Measurements from ENCODE around the gene RASD1. TPM values are rescaled to one million over a fixed set of nuclear protein-coding genes. Genes with fewer than 3 reads are reported as not detected.

Gene RASD1
- total RNA-seq, 1 experiment from 2014 or later, result 59.0 TPM

GRCh38 chr17:17446666-17447155 is 49.5 kb downstream of the RASD1 start:
- H3F3A ChIP-seq (ENCODE audit: low read length, unreplicated experiment), result peaks cover 6% of the 10 kb centered on the region
- no peak overlapping the region for H3K4me3 ChIP-seq (ENCODE audit: low read length)
- TF ChIP-seq CTCF (conservative IDR thresholded peaks at IDR 0.05; ENCODE audit: low read depth, low read length) (no peak), EZH2phosphoT487 (IDR thresholded peaks at IDR 0.05; ENCODE audit: borderline replicate concordance, low read length) (no peak), EZH2 (IDR thresholded peaks at IDR 0.05; ENCODE audit: low read length, unreplicated experiment) (no peak)
- TSS peak; percentile 67 for BruUV-seq (replicated peaks)
- H3K9me2 ChIP-seq (replicated peaks; ENCODE audit: low read length), result no peaks in the 10 kb centered on the region
- H3K4me1 ChIP-seq (ENCODE audit: insufficient read depth, low read length), result peaks cover 41% of the 10 kb centered on the region
- H3K9me3 ChIP-seq (ENCODE audit: low read length), result no peaks in the 10 kb centered on the region
- ATAC-seq, result peak; percentile 40
- DNase-seq, result no peak
- H3K36me3 ChIP-seq (ENCODE audit: low read depth, low read length), result no peaks in the 10 kb centered on the region
- no peak overlapping the region for H2AFZ ChIP-seq (ENCODE audit: low read length)
- H4K20me1 ChIP-seq (ENCODE audit: low read length), result no peaks in the 10 kb centered on the region
- peak overlapping the region; percentile 88 for H3K27ac ChIP-seq (ENCODE audit: low read length)
- peak overlapping the region; percentile 50 for H3K4me2 ChIP-seq (ENCODE audit: low read length)
- H3K9ac ChIP-seq (ENCODE audit: low read length), result peak overlapping the region; percentile 76
- no peaks in the 10 kb centered on the region for H3K27me3 ChIP-seq (ENCODE audit: low read length)
- ChIA-PET POLR2A (ENCODE audit: unreplicated experiment) (interaction anchor here (0.5 kb wide), 1 partner anchor 14 kb away, joined by 3 read pairs; no protein-coding TSS in a partner anchor), CTCF (interaction anchor here (1.0 kb wide), 1 partner anchor 167 kb away, joined by 3 read pairs; no protein-coding TSS in a partner anchor)
- no peaks in the 10 kb centered on the region for H3K79me2 ChIP-seq (ENCODE audit: low read length)
- intact Hi-C loops (cut with micrococcal nuclease), result loop anchor here (1.0 kb wide), 1 partner anchor 30 kb away; no protein-coding TSS in a partner anchor

- Histone ChIP-seq H3K79me2 (ENCODE audit: low read length) (no peaks in the 10 kb centered on the region), H3K4me2 (ENCODE audit: low read length) (peak overlapping the region; percentile 63), H3K4me3 (ENCODE audit: low read length) (peak overlapping the region; percentile 10; the same call in 1 of the 2 replicates), H2AFZ (ENCODE audit: low read length) (no peak overlapping the region), H3K9ac (ENCODE audit: low read length) (peak overlapping the region; percentile 77), H4K20me1 (ENCODE audit: low read length) (no peaks in the 10 kb centered on the region), H3K36me3 (ENCODE audit: low read depth, low read length) (no peaks in the 10 kb centered on the region), H3K9me2 (replicated peaks; ENCODE audit: low read length) (no peaks in the 10 kb centered on the region), H3K4me1 (ENCODE audit: insufficient read depth, low read length) (peaks cover 41% of the 10 kb centered on the region), H3K27me3 (ENCODE audit: low read length) (no peaks in the 10 kb centered on the region), H3K27ac (ENCODE audit: low read length) (peak overlapping the region; percentile 91), H3K9me3 (ENCODE audit: low read length) (no peaks in the 10 kb centered on the region), H3F3A (ENCODE audit: low read length, unreplicated experiment) (peaks cover 6% of the 10 kb centered on the region)
- TF ChIP-seq CTCF (conservative IDR thresholded peaks at IDR 0.05; ENCODE audit: low read depth, low read length) (peak; percentile 48; the same call in 1 of the 2 replicates), EZH2phosphoT487 (IDR thresholded peaks at IDR 0.05; ENCODE audit: borderline replicate concordance, low read length) (peak; percentile 83), EZH2 (IDR thresholded peaks at IDR 0.05; ENCODE audit: low read length, unreplicated experiment) (no peak)
- intact Hi-C loops (cut with micrococcal nuclease), result loop anchor here (1.0 kb wide), 1 partner anchor 30 kb away; no protein-coding TSS in a partner anchor
- ATAC-seq (peak; percentile 84), DNase-seq (peak; percentile 99)
- CTCF ChIA-PET, result interaction anchor here (0.5 to 1.0 kb wide), 3 partner anchors 76 to 1031 kb away, joined by 3 read pairs; no protein-coding TSS in a partner anchor
- BruUV-seq (replicated peaks), result no TSS peak
- POLR2A ChIA-PET (ENCODE audit: unreplicated experiment), result interaction anchor here (0.5 kb wide), 1 partner anchor 14 kb away, joined by 3 read pairs; no protein-coding TSS in a partner anchor
Measured at GRCh38 chr17:17445925-17446665, 50.1 kb downstream of the RASD1 start.
